LHCN-M2 (cell line): ENCODE results near the gene UBE4B. TPM values are rescaled to one million over a fixed set of nuclear protein-coding genes. Genes with fewer than 3 reads are reported as not detected.
"Not testable (repeated sequence)": the region's sequence is repeated elsewhere in the genome, so short reads cannot be mapped to it uniquely, and the experiment has no call there.

Experiments
- DNase-seq: peaks from one replicate; pipeline ENCODE4 v3.0.0-alpha.2; 2012; ENCODE audit warnings: low read depth
- total RNA-seq: library from RNA; depleted of rRNA; stranded (reverse); fragments of >200 nt; gene quantifications from 2 replicates; pipeline ENCODE4 v1.2.3, GENCODE V29; 2014

The UBE4B gene
- total RNA-seq, 1 experiment from 2014 or later: 27.6 TPM

- no peak for DNase-seq
Observed at GRCh38 chr1:10171995-10172669, 139.4 kb downstream of the UBE4B start.

DNA sequence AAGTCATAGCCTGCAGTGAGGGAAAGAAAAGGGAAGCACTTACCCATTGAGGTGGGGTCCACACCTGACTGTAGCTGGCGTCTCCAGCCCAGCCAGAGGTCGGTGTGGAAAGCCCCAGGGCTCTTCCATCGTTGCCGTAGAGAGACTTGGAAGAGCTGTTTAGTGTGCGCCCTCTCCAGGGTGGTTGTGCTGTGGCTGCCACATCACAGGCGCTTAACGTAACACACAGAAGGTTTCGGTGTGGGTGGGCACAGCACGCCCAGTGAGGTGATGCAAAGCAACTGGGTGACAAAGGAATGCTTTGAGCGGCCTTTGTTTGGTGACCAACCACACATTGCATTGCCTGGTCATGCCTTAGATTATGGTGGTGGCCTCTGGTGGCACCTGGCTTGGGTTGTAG, 140.8 kb downstream of the UBE4B start:
- DNase-seq: no peak

GRCh38 chr1:10177876-10178275, 145.1 kb downstream of the UBE4B start:
- no peak for DNase-seq

DNA sequence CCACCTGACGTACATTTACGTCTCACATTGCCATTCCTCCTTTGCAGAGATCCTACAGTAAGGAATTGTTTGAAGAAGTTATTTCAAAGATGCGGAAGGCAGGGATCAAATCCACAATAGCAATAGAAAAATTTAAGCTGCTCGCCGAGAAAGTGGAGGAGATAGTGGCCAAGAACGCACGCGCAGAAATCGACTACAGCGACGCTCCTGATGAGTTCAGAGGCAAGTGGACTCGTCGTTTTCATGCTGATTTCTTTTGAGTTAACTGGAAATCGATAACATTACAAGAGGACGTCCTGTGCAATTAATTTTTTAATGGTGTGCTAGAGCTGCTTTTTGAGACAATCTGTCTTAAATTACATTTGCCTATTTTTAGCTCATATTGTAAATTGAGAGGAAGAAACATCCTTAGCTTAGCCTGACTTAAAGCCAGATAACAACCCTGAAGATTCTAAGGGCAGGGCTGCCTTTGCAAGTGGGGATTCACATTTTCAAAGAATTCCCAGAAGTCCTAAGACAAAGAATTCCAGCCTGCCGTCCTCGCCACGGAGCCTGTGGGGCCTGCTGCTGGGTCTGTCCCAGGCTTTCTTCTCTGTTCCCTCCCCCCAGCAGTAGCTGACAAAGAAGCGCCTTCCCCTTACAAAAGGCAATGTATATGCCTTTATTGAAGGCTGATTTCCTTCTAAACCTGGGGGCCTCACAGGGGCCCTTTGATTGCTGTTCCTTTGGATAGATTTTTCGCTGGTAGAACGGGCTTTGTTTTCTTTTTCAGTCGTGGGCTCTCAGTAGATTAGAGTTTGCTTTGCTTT, 146.0 kb downstream of the UBE4B start:
- no peak for DNase-seq

GRCh38 chr1:10179406-10180091, 146.8 kb downstream of the UBE4B start:
- no peak for DNase-seq

DNA sequence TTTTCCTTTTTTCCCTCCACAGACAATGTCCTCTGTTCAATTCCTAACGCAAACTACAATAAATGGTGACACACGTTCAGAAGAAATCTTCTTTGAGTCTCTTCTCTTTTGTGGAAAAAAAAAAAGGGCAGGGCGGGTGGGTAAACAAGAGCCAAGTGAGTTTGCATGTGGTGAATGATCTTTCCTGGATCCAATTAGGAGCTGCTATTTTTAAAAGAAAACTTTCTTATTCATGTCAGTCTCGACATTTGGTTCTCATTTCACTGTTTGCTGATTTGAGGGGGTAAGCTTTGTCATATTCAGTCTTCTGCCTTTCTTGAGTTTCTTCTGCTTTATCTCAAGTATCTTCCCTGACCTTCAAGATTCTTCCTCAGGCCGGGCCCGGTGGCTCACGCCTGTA, 148.4 kb downstream of the UBE4B start:
- no peak for DNase-seq

- DNase-seq: no peak
Observed at GRCh38 chr1:10185759-10186158, 153.0 kb downstream of the UBE4B start.

DNA sequence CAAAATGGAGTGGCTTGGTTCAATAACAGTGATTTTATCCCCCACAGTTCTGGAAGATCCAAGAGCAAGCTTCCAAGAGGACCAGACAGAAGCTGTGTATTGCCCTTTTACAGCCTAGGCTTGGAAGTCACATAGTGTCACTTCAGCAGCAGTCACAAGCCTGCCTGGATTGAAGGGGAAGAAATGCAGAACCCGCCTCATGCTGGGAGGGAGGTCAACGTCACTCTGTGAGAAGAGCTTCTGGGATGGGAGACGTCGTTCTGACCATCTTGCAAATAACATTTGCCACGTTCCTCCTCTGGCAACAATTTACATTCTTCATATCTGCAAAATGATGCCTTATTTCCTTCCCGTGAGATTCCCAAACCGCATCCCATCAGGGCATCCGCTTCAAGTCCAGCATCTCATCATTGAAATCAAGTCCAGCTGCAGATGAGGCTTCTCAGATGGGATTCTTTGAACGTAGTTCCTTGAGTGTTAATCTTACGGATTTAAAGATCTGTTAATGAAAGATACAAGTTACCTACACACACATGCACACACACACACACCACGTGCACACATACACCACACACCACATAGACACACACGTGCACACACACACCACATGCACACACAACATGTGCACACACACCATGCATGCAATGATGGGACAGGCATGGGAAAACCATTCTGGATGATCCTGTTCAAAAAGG, 153.7 kb downstream of the UBE4B start:
- DNase-seq: no peak

GRCh38 chr1:10187026-10187334, 154.2 kb downstream of the UBE4B start:
- DNase-seq: no peak

GRCh38 chr1:10188133-10188650, 155.4 kb downstream of the UBE4B start:
- DNase-seq: no peak

- DNase-seq: no peak
Observed at GRCh38 chr1:10189659-10190058, 156.9 kb downstream of the UBE4B start.

- no peak for DNase-seq
Observed at GRCh38 chr1:10192263-10192662, 159.5 kb downstream of the UBE4B start.

DNA sequence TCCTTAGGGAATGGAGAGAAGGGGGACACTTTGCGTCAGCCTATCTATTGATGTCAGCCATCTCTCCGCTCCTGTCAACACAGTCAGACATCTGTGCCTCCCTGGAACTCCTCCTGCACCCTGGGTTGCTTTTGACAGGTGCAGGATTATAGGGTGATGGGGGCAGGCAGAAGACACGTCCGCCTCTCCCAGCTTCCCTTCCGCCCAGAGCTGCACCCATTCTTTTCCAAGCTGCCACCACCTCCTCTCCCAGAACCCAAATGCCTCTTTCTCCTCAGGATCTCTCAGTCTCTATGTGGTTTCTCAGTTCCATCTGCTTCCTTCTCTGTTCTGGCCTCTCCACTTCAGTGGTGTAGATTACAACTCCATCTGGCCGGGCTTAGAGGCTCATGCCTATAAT, 160.5 kb downstream of the UBE4B start:
- DNase-seq: no peak

- peak; percentile 20 for DNase-seq
Observed at GRCh38 chr1:10195570-10195969, 162.8 kb downstream of the UBE4B start.

- DNase-seq: no peak
Observed at GRCh38 chr1:10196976-10197375, 164.2 kb downstream of the UBE4B start.

- no peak for DNase-seq
Observed at GRCh38 chr1:10200620-10201019, 167.9 kb downstream of the UBE4B start.

GRCh38 chr1:10204003-10204642, 171.4 kb downstream of the UBE4B start:
- no peak for DNase-seq

- not testable (repeated sequence) for DNase-seq
Observed at GRCh38 chr1:10205206-10205605, 172.4 kb downstream of the UBE4B start.

GRCh38 chr1:10207810-10208209, 175.1 kb downstream of the UBE4B start:
- DNase-seq: no peak

- no peak for DNase-seq
Observed at GRCh38 chr1:10208537-10208936, 175.8 kb downstream of the UBE4B start.

DNA sequence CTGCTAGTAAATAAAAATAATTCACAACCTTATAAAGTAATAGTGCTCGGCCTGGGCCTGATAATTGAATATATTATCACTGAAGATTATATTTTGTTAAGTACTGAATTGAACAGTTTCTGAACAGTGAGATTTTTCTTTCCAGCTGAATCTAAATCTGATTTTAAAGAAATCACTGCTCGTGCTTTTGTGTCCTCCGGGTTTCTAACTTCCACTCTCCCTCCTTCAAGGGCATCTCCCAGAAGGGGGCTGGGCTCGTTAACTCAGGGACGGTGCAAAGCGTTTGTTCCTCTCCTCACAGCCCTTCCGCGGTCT, 176.8 kb downstream of the UBE4B start:
- DNase-seq: no peak
